HG02623 (cell line): ENCODE data around the gene RELN.
"Not testable (repeated sequence)": the region's sequence is repeated elsewhere in the genome, so short reads cannot be mapped to it uniquely, and the experiment has no call there.

ENCODE experiments used
- ATAC-seq: cut with Tn5 transposase; IDR thresholded peaks from one replicate; pipeline ENCODE4 v1.9.1; 2021; ENCODE audit warnings: moderate library complexity; ENCODE audit not compliant: unreplicated experiment

Gene RELN

DNA sequence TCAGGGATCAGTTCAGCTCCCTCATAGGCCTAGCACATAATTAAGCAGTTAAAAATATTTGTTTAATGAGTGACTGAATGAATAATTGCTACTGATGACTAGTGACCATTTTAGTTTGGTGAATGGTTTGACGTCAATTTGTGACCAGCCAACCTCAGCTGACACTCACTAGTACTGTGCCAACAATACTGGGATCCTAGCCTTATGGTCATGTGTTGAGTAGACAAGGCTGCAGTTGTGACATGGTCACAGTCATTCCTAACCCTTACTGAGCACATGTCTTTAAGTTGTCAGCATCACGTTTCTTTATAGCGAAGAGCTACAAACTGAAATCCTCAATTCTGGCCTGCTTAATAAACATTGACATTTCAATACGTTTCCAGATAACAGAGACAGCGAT lies 456.5 kb downstream of the RELN start:
- ATAC-seq: no peak

DNA sequence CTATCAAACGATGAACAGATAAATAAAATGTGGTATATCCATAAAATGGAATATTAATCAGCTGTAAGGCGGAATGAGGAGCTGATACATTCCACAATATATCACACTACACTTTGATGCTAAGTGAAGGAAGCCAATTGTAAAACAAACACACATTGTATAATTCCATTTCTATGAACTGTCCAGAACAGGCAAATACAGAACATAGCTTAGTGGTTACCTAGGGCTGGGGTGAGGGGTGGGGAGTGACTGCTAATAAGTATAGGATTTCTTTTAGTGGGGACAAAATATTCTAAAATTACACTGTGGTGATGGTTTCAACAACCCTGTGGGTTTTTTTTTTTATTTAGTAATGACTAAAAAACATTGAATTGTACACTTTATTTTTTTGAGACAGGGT lies 461.3 kb downstream of the RELN start:
- no peak for ATAC-seq

GRCh38 chr7:103525937-103526336 lies 463.5 kb downstream of the RELN start:
- ATAC-seq: no peak

GRCh38 chr7:103524042-103524907 lies 465.2 kb downstream of the RELN start:
- no peak for ATAC-seq

DNA sequence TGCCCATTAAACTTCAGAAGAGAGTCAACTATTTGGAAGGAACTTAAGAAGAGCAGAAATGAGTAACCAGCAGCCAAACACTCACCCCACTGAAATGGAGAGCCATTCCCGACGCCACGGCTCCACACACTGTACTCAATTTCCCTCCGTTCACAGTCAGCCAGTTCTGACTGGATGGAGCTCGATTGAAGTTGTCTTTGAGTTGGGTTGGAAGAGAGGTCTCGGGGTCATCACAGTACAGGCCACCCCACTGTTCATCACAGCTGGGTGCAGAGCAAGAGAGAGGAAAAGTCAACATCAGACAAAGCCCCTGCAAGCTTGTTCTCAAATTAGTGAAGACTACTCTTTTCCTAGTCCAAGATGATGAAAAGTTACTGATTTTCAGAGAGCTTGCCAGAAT lies 467.5 kb downstream of the RELN start:
- ATAC-seq: no peak

GRCh38 chr7:103504505-103505135 lies 484.8 kb downstream of the RELN start:
- no peak for ATAC-seq

DNA sequence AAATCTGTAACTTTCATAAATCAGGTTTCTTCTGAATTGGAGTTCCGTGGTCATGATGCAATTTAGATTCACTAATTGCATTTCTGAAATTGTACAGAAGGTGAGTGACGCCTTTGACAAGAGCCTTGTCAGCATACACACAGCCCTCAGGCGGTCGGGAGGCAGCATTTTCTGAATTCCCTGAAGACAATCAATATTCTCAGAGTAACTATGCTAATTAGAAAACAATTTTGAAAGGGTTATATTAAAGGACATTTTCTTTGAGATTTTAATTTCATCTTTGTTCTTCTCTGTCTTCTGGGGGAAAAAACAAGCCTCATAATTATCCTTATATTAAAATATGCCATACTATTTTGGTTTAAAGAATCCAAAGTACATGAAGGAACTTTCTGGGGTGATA lies 488.3 kb downstream of the RELN start:
- ATAC-seq: no peak

GRCh38 chr7:103499976-103500375 lies 489.5 kb downstream of the RELN start:
- ATAC-seq: no peak

DNA sequence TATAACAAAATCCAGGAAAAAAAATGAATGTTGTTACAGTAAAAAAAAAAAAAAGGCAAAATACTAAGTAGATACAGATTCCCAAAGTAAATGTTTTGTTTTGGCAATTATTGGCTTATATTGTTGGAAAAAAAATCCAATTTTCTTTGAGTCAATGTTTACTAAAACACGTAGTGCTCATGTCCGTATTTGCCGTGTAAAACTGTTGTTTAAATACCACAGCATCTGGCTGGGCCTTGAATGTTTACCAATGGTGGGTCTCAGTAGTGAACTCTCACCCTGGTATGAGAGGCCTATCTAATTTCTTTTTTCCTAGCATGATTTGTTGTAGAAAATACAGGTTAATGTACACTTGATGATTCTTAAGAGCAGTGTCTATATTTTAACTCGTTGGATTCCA lies 502.0 kb downstream of the RELN start:
- no peak for ATAC-seq

DNA sequence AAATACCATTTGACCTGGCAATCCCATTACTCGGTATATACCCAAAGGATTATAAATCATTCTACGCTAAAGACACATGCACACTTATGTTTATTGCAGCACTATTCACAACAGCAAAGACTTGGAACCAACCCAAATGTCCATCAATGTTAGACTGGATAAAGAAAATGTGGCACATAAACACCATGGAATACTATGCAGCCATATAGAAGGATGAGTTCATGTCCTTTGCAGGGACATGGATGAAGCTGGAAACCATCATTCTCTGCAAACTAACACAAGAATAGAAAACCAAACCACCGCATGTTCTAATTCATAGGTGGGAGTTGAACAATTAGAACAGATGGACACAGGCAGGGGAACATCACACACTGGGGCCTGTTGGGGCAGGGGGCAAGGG lies 502.6 kb downstream of the RELN start:
- ATAC-seq: not testable (repeated sequence)

- ATAC-seq: no peak
Observed at GRCh38 chr7:103480771-103481170, 508.7 kb downstream of the RELN start.

DNA sequence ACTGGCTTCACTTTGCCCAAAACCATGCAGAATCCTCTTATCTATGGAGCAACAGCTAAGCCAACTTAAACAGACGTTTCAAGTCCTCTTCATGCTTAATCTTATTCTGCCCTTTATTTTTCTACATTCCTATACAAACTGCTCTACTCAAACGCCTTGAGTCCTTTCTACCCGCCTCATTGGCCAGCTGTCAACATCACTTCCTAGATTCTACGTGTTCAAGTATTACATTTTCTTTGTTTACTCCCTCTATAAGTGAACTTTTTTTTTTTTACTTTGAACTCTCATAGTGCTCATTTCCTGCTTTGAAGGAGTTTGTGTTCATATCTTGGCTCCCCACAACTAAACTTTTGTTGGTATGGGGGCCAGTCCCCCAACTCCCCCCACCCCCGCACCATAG lies 514.5 kb downstream of the RELN start:
- ATAC-seq: no peak

DNA sequence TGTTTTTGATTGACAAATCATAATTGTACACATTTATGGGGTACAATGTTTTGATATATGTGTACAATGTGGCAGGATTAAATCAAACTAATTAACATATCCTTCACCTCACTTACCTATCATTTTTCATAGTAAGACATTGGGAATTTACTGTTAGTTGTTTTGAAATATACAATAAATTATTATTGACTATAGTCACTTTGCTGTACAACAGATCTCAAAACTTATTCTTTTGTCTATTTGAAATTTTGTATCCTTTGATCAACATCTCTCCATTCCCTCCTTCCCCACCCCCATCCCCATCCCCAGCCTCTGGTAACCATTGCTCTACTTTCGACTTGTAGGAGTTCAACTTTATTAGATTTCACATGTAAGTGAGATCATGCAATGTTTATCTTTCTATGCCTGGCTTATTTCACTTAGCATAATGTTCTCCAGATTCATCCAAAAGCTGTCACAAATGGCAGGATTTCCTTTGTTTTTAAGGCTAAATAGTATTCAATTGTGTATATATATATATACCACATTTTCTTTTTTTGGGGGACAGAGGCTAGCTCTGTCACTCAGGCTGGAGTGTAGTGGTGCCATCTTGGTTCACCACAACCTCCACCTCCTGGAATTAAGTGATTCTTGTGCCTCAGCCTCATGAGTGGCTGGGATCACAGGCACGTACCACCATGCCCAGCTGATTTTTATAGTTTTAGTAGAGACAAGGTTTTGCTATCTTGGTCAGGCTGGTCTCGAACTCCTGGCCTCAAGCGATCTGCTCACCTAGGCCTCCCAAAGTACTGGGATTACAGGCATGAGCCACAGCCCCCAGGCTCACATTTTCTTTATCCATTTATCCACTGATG lies 520.1 kb downstream of the RELN start:
- ATAC-seq: no peak

DNA sequence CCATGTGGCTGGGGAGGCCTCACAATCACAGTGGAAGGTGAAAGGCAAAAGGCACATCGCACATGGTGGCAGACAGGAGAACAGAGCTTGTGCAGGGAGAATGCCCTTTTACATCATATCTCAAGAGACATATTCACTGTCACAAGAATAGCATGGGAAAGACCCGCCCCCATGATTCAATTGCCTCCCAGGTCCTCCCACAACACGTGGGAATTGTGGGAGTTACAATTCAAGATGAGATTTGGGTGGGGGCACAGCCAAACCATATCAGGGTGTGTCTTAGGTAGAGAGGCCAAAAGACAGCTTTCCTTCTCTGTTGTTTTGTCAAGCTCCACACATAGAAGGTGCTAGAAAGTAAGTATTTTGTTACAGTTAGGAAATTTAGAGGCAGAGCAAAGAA lies 522.6 kb downstream of the RELN start:
- no peak for ATAC-seq

DNA sequence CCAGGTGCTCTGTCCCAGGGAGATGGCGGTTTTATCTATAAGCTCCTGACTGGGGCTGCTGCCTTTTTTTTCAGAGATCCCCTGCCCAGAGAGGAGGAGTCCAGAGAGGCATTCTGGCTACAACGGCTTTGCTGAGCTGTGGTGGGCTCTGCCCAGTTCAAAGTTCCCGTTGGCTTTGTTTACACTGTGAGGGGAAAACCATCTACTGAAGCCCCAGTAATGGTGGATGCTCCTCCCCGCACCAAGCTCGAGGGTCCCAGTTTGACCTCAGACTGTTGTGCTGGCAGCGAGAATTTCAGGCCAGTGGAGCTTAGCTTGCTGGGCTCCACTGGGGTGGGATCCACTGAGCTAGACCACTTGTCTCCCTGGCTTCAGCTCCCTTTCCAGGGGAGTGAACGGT lies 527.1 kb downstream of the RELN start:
- no peak for ATAC-seq

DNA sequence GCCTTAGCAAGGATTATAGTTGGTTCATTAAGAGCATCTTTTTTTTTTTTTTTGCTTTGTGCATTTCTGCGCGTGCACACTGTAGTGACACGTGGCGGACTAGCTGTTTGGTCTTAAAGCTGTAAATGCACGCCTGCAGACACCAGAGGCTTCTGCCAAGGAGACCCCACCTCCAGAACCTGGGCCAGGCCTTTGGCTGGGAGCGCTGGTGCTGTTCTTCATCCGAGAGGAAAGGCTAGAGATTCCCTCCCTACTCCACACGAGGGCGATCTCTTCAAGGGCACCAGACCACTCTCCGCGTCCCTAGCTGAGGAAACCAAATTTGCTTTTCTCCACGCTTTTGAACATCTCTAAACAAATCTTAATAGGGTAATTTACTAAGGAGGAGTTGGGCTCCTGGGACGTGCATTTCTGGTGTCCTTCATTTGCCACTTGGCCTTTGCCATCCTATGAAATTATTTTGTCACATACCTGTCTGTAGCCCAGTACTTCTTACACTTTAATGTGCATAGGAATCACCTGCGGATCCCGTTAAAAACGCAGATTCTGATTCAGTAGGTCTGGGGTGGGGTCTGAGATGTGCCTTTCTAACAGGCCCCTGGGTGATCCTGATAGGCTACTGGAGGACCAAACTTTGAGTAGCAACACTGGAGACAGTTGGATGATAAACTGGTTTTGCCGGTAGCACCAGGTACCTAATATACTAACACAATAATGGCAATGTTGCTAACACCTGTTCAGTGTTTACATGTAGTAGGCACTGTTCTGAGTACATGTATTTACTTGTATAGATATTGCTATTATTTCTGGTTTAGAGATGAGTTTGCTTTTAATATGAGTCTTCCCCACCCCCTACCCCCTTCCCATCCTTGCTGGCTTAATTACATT lies 542.1 kb downstream of the RELN start:
- peak; percentile 65 for ATAC-seq

- ATAC-seq: no peak
Observed at GRCh38 chr7:103446049-103446520, 543.4 kb downstream of the RELN start, which contains the start of gene SLC26A5. TSS of gene SLC26A5 (minus strand) at chr7:103446207. CDS start at chr7:103421514, 24,693 bp downstream.

DNA sequence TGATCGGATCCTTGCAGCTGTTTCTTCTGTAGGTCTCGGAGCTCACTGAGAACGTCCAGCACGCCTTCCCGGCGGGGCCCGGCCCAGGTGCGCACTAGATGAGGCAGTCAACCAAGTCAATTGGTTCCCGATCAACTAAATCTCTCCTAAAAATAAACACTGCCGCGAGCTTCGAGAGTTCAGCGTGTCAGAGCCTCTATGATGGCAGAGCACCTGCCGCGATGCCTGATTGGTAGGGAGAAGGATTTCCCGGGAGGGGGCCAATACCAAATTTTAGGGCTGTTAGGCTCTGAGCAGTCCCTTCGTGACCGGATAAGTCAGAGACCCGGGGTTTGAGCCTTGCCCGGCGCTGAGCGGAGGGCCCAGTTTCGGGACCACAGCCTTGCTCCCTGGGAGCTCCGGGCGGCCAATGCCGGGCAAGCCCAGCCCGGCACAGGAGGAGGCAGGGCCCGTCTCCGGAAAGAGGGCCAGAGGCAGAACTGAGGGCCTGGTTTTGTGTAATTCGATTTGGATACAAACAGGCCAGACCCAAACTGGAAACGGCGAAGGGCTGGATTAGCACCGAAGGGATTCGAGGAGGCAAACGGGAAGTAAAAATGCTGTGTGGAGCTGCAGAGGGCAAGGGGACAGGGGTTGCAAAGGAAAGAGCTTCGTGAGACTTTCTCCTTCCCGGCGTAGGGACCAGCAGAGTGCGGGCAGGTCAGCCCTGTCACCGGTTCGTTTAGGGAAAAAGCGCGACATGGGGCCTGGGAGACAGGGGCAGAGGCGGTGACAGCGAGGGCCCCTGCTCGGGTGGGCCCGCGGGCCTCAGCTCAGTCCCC lies 544.0 kb downstream of the RELN start:
- no peak for ATAC-seq

- ATAC-seq: no peak
Observed at GRCh38 chr7:103439661-103440060, 549.8 kb downstream of the RELN start.
